ENCODE measurements around the gene PANX2. TPM values are rescaled to one million over a fixed set of nuclear protein-coding genes. Genes with fewer than 3 reads are reported as not detected.

Gene PANX2
- total RNA-seq, 4 donors from 2014 or later, result 1.3 to 1.8 (median 1.6) TPM

DNA sequence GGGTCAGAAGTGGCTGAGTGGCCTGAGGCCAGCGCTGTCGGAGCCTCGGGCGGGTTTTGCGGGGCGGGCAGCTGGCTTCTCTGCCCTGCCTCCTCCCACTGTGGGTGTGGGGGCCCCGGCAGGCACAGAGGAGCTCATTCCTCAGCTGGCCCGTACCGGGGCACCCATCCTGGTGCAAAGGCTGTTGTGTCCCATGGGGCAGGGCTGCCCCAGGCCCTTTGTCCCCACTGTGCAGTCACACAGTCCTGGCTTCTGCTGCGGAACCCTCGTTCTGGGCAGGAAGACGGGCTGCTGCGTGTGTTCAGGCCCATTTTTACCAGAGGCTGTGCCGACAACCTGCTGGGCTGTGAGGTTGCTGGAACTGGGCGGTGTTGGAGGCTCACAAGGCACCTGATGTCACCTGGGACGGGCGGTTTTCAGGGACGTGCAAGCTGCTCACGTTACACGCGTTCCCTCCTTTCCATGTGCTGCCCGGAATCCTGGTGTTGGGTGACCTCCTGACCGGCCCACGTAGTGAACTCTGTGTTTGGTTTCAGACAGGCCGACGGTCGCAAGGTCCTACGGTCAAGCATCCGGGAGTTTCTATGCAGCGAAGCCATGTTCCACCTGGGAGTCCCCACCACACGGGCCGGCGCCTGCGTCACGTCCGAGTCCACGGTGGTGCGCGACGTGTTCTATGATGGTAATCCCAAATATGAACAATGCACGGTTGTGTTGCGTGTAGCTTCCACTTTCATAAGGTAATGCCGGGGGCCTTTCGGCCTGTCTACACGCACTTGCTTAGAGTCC lies 35.4 kb downstream of the PANX2 start:
- DNase-seq (ENCODE audit: low spot score) (no peak), ATAC-seq (ENCODE audit: low FRiP score) (no peak)
- TF ChIP-seq, protein P1, sequence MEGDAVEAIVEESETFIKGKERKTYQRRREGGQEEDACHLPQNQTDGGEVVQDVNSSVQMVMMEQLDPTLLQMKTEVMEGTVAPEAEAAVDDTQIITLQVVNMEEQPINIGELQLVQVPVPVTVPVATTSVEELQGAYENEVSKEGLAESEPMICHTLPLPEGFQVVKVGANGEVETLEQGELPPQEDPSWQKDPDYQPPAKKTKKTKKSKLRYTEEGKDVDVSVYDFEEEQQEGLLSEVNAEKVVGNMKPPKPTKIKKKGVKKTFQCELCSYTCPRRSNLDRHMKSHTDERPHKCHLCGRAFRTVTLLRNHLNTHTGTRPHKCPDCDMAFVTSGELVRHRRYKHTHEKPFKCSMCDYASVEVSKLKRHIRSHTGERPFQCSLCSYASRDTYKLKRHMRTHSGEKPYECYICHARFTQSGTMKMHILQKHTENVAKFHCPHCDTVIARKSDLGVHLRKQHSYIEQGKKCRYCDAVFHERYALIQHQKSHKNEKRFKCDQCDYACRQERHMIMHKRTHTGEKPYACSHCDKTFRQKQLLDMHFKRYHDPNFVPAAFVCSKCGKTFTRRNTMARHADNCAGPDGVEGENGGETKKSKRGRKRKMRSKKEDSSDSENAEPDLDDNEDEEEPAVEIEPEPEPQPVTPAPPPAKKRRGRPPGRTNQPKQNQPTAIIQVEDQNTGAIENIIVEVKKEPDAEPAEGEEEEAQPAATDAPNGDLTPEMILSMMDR (IDR thresholded peaks at IDR 0.05), result no peak

DNA sequence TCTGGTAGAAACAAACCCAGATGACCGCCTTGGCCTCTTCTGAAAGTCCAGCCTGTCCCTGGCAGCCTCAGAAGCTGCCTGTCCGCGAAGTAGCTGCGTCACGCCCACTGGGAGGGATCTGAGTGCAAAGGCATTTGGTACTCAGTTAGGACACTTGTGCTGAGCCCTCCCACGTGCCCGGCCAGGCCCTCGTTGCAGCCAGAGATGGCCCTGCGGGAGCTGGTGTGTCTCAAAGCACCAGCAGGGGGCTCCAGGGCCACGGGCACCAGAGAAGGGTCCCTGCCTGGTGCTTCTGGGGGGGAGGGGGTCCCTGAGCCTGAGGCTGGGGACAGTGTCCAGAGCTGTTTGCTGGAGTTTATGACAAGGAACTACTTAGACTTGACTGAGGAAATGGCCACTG lies 36.1 kb downstream of the PANX2 start:
- DNase-seq (ENCODE audit: low spot score) (no peak), ATAC-seq (ENCODE audit: low FRiP score) (no peak)
- TF ChIP-seq, protein P1 (IDR thresholded peaks at IDR 0.05), result no peak

DNA sequence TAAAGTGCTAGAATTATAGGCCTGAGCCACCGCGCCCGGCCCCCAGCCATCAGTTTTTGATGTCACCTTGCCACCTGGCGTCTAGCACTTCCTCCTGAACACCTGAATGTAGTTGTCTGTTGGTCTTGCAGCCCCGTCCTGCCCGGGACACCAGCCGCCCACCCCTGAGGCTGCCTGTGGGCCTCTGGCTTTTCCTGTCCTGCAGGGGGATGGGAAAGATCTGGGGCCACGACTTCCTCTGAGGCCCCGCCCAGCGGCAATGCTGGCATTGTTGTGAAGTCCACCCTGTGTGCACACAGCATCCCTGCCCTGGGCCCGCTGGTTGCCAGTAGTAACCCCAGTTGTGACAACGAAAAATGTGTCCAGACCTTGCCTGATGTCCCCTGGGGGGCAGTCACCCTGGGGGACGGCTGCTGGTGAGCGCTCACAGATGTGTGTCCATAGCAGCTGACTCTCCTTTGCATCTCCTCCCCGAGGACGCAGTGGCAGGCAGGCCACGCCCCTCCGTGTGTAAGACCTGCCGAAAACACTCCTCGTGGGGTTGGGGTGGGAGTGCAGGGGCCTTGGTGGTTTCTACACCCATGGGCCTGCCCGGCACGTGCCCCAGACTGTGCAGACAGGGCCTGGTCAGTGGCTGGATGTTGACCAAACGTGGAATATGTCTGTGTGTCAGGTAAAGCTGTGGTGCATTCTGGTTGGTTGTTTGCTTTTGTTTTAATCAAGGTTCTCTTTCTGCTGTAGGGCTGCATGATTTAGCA lies 37.0 kb downstream of the PANX2 start:
- TF ChIP-seq, protein P1 (IDR thresholded peaks at IDR 0.05), result no peak
- no peak for ATAC-seq (ENCODE audit: low FRiP score)
- no peak for DNase-seq (ENCODE audit: low spot score)

DNA sequence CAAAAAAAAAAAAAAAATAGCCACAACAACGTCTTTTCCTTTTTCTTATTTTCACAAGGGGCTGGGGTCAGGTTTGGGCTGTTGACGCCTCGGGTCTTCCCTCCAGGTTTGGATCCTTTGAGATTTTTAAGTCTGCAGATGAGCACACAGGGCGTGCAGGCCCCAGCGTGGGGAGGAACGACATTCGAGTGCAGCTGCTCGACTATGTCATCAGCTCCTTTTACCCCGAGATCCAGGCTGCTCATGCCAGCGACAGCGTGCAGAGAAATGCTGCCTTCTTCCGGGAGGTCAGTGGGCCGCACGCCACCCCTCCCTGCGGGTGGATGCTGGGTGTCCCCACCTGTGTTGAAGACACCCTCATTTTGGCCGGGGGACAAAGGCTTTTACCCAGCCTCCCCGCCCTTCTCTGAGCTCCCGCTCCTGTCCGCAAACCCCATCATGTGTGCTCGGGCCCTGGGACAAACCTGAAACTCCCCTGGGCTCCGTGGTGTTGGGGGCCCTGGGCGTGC lies 38.0 kb downstream of the PANX2 start:
- ATAC-seq (ENCODE audit: low FRiP score) (no peak), DNase-seq (ENCODE audit: low spot score) (no peak)
- TF ChIP-seq, protein P1 (IDR thresholded peaks at IDR 0.05), result no peak

DNA sequence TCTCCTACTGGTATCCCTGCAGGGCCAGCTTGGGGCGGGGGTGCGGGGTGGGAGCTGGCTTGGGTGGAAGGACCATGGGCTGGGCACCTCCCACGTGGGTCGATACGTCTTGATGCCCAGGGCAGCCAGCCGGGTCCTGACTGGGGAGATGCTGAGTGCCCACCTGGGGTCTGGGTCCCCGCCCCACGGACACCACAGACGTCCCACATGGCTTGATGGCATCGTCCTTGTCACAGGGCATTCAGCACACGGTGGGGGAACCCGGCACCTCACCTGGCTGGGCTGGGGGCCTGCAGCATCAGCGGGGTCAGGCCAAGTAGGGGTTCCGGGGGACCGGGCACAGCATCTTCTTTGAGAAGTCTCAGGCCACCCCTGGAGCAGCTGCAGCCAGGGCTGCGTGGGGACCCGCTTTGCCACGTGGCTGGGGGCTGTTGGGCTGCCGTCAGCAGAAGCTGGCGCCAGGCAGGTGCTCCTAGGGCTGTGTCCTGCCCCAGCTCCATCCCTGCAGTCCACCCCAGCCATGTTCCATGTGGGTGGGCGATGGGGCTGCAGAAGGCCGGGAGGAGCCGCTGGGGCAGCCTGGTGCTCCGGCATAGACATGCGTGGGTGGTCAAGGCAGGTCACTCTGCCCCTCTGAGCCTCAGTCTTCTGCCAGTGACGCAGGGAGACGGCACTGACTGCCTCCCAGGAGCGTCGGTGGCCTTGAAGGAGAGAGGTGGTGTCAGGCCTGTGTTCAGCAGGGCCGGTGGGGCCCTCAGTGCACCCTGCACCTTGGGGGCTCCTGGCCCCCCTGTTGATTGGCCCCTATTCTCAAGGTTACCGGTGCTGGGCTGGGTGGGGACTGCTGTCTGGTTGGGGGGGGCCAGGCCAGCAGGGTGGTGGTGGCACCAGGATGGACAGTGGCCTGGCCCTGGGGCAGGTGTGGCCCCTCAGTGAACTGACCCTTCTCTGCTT lies 38.7 kb downstream of the PANX2 start:
- TF ChIP-seq, protein P1 (IDR thresholded peaks at IDR 0.05), result no peak
- ATAC-seq (ENCODE audit: low FRiP score), result no peak
- DNase-seq (ENCODE audit: low spot score), result no peak

DNA sequence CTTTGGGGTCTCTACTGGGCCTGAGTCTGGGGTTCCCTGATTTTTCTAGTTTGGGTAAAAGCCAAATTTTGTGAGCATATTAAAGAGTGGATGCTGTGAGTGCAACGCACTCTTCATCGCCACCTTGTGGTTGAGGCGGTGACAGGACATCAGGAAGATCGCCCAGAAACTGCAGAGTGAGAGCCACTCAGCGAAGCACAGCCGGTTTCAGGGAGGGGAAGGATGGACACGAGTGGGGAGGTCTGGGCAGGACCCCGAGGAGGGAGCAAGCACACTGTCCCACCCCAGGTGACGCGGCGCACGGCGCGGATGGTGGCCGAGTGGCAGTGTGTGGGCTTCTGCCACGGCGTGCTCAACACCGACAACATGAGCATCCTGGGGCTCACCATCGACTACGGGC lies 39.4 kb downstream of the PANX2 start:
- peak; percentile 52 for DNase-seq (ENCODE audit: low spot score)
- no peak for ATAC-seq (ENCODE audit: low FRiP score)
- TF ChIP-seq, protein P1 (IDR thresholded peaks at IDR 0.05), result peak in 1 of 3 donors; percentile 48
